Measurements from ENCODE around the gene SYCE1L. TPM values are rescaled to one million over a fixed set of nuclear protein-coding genes. Genes with fewer than 3 reads are reported as not detected.
A peak's percentile ranks its signal among the peaks of the same experiment; 100 is the strongest.
"Not testable (repeated sequence)": the region's sequence is repeated elsewhere in the genome, so short reads cannot be mapped to it uniquely, and the experiment has no call there.

The SYCE1L gene
- total RNA-seq, 1 experiment from 2014 or later = 4.8 TPM

DNA sequence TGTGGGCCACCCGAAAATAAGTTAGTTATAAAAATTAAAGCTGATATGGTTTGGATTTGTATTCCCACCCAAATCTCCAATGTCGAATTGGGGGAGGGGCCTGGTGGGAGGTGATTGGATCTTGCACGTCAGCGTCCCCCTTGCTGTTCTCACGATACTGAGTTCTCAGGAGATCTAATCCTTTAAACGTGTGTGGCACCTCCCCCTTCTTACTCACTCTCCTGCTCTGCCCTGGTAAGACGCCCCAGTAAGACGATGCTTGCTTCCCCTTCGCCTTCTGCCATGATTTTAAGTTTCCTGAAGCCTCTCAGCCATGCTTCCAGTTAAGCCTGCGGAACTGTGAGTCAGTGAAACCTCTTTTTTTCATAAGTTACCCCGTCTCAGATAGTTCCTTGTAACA, 35.4 kb downstream of the SYCE1L start:
- Histone ChIP-seq H3K27me3 (replicated peaks; ENCODE audit: control insufficient read depth, insufficient read depth, low read length) (no peaks in the 10 kb centered on the region), H3K9me3 (no peaks in the 10 kb centered on the region), H3K4me1 (peaks cover 5% of the 10 kb centered on the region; the same call in 1 of the 2 replicates), H3K36me3 (ENCODE audit: control insufficient read depth, insufficient read depth, low read length) (no peaks in the 10 kb centered on the region), H3K4me3 (ENCODE audit: low read depth, low read length) (no peak overlapping the region)
- Mint-ChIP-seq H3K36me3 (ENCODE audit: insufficient read depth, unreplicated experiment) (no peaks in the 10 kb centered on the region), H3K4me3 (ENCODE audit: unreplicated experiment) (no peak overlapping the region), H3K9me3 (ENCODE audit: unreplicated experiment) (no peaks in the 10 kb centered on the region), H3K27me3 (ENCODE audit: insufficient read depth, unreplicated experiment) (peaks cover 2% of the 10 kb centered on the region), H3K27ac (ENCODE audit: unreplicated experiment) (no peak overlapping the region), H3K4me1 (ENCODE audit: low read depth, unreplicated experiment) (peaks cover 28% of the 10 kb centered on the region)
- DNase-seq = no peak
- ChIA-PET CTCF (interaction anchor here (0.6 to 3.5 kb wide), 3 partner anchors 349 to 351 kb away, joined by 3 to 47 read pairs (median 6); no protein-coding TSS in a partner anchor), POLR2A (no interaction called here)
- intact Hi-C loops (cut with micrococcal nuclease; ENCODE audit: unreplicated experiment) = loop anchor here (5.0 kb wide), 2 partner anchors 173 to 198 kb away; no protein-coding TSS in a partner anchor
- BruUV-seq (replicated peaks) = no TSS peak
- TF ChIP-seq, protein P1, sequence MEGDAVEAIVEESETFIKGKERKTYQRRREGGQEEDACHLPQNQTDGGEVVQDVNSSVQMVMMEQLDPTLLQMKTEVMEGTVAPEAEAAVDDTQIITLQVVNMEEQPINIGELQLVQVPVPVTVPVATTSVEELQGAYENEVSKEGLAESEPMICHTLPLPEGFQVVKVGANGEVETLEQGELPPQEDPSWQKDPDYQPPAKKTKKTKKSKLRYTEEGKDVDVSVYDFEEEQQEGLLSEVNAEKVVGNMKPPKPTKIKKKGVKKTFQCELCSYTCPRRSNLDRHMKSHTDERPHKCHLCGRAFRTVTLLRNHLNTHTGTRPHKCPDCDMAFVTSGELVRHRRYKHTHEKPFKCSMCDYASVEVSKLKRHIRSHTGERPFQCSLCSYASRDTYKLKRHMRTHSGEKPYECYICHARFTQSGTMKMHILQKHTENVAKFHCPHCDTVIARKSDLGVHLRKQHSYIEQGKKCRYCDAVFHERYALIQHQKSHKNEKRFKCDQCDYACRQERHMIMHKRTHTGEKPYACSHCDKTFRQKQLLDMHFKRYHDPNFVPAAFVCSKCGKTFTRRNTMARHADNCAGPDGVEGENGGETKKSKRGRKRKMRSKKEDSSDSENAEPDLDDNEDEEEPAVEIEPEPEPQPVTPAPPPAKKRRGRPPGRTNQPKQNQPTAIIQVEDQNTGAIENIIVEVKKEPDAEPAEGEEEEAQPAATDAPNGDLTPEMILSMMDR (IDR thresholded peaks at IDR 0.05; ENCODE audit: insufficient read depth in 1 of 2, low read depth in 1 of 2, low read length in 1 of 2, severe bottlenecking in 1 of 2, unreplicated experiment in 1 of 2) = no peak

DNA sequence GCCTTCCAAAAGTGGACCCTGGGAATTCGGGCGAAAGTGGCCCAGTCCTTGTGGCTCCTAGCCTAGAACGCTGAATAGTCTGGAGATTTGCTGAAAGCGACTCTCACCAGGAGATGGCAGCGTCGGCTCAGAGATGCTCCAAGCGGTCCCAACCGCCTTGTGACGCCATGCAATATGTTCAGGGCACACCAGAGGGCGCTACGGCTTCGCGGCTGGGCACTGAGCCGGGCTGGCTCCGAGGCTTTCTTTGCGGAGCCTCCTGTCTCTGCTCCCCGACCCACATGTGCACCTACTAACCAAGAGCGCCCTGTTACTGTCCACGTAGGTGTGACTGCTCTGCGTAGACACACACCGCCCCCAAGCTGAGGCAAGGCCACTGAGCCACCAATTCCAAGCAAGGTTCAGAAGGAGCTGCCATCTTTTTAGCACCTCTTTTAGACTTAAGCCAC, 36.9 kb downstream of the SYCE1L start:
- H3K4me1 Mint-ChIP-seq (ENCODE audit: low read depth, unreplicated experiment) = peaks cover 28% of the 10 kb centered on the region
- Histone ChIP-seq H3K36me3 (ENCODE audit: control insufficient read depth, insufficient read depth, low read length) (no peaks in the 10 kb centered on the region), H3K9me3 (no peaks in the 10 kb centered on the region), H3K27me3 (replicated peaks; ENCODE audit: control insufficient read depth, insufficient read depth, low read length) (no peaks in the 10 kb centered on the region), H3K4me1 (peaks cover 7% of the 10 kb centered on the region; the same call in 1 of the 2 replicates), H3K4me3 (ENCODE audit: low read depth, low read length) (no peak overlapping the region)
- H3K36me3 Mint-ChIP-seq (ENCODE audit: insufficient read depth, unreplicated experiment) = no peaks in the 10 kb centered on the region
- intact Hi-C loops (cut with micrococcal nuclease; ENCODE audit: unreplicated experiment) = loop anchor here (1.0 to 5.0 kb wide), 9 partner anchors 53 to 424 kb away; no protein-coding TSS in a partner anchor
- peak; percentile 86 to 93 for DNase-seq
- TF ChIP-seq, protein P1 (IDR thresholded peaks at IDR 0.05; ENCODE audit: insufficient read depth in 1 of 2, low read depth in 1 of 2, low read length in 1 of 2, severe bottlenecking in 1 of 2, unreplicated experiment in 1 of 2) = peak; percentile 99 to 100
- no peak overlapping the region for H3K27ac Mint-ChIP-seq (ENCODE audit: unreplicated experiment)
- peaks cover 2% of the 10 kb centered on the region for H3K27me3 Mint-ChIP-seq (ENCODE audit: insufficient read depth, unreplicated experiment)
- BruUV-seq (replicated peaks) = no TSS peak
- no peaks in the 10 kb centered on the region for H3K9me3 Mint-ChIP-seq (ENCODE audit: unreplicated experiment)
- ChIA-PET CTCF (interaction anchor here (3.5 kb wide), 1 partner anchor 347 kb away, joined by 47 read pairs; no protein-coding TSS in a partner anchor), POLR2A (no interaction called here)
- peak overlapping the region; percentile 55 for H3K4me3 Mint-ChIP-seq (ENCODE audit: unreplicated experiment)

- Histone ChIP-seq H3K4me1 (peaks cover 7% of the 10 kb centered on the region; the same call in 1 of the 2 replicates), H3K9me3 (no peaks in the 10 kb centered on the region), H3K36me3 (ENCODE audit: control insufficient read depth, insufficient read depth, low read length) (no peaks in the 10 kb centered on the region), H3K4me3 (ENCODE audit: low read depth, low read length) (no peak overlapping the region), H3K27me3 (replicated peaks; ENCODE audit: control insufficient read depth, insufficient read depth, low read length) (no peaks in the 10 kb centered on the region)
- Mint-ChIP-seq H3K9me3 (ENCODE audit: unreplicated experiment) (no peaks in the 10 kb centered on the region), H3K36me3 (ENCODE audit: insufficient read depth, unreplicated experiment) (no peaks in the 10 kb centered on the region), H3K4me1 (ENCODE audit: low read depth, unreplicated experiment) (peaks cover 28% of the 10 kb centered on the region), H3K27ac (ENCODE audit: unreplicated experiment) (no peak overlapping the region), H3K27me3 (ENCODE audit: insufficient read depth, unreplicated experiment) (peaks cover 2% of the 10 kb centered on the region), H3K4me3 (ENCODE audit: unreplicated experiment) (no peak overlapping the region)
- DNase-seq = no peak
- TF ChIP-seq, protein P1 (IDR thresholded peaks at IDR 0.05; ENCODE audit: insufficient read depth in 1 of 2, low read depth in 1 of 2, low read length in 1 of 2, severe bottlenecking in 1 of 2, unreplicated experiment in 1 of 2) = no peak
- CTCF ChIA-PET = no interaction called here
- POLR2A ChIA-PET = no interaction called here
- intact Hi-C loops (cut with micrococcal nuclease; ENCODE audit: unreplicated experiment) = loop anchor here (5.0 kb wide), 2 partner anchors 169 to 194 kb away; no protein-coding TSS in a partner anchor
- no TSS peak for BruUV-seq (replicated peaks)
Observed at GRCh38 chr16:77238593-77238992, 39.4 kb downstream of the SYCE1L start.

- H3K4me1 Mint-ChIP-seq (ENCODE audit: low read depth, unreplicated experiment) = peaks cover 25% of the 10 kb centered on the region
- H3K4me3 ChIP-seq (ENCODE audit: low read depth, low read length); DNase-seq; POLR2A ChIA-PET; intact Hi-C loops (cut with micrococcal nuclease; ENCODE audit: unreplicated experiment); H3K27me3 ChIP-seq (replicated peaks; ENCODE audit: control insufficient read depth, insufficient read depth, low read length); H3K9me3 ChIP-seq; H3K9me3 Mint-ChIP-seq (ENCODE audit: unreplicated experiment); H3K4me3 Mint-ChIP-seq (ENCODE audit: unreplicated experiment); H3K36me3 ChIP-seq (ENCODE audit: control insufficient read depth, insufficient read depth, low read length); CTCF ChIA-PET; H3K4me1 ChIP-seq; H3K36me3 Mint-ChIP-seq (ENCODE audit: insufficient read depth, unreplicated experiment); BruUV-seq (replicated peaks); H3K27me3 Mint-ChIP-seq (ENCODE audit: insufficient read depth, unreplicated experiment); H3K27ac Mint-ChIP-seq (ENCODE audit: unreplicated experiment): not testable (repeated sequence)
Observed at GRCh38 chr16:77242471-77242870, 43.3 kb downstream of the SYCE1L start.
